HG03025 (cell line): ENCODE data around the gene GABRE.

Source experiments
- ATAC-seq: cut with Tn5 transposase; IDR thresholded peaks from one replicate; pipeline ENCODE4 v1.9.1; 2021; ENCODE audit warnings: mild to moderate bottlenecking, moderate library complexity; ENCODE audit not compliant: unreplicated experiment, low FRiP score

GABRE gene

DNA sequence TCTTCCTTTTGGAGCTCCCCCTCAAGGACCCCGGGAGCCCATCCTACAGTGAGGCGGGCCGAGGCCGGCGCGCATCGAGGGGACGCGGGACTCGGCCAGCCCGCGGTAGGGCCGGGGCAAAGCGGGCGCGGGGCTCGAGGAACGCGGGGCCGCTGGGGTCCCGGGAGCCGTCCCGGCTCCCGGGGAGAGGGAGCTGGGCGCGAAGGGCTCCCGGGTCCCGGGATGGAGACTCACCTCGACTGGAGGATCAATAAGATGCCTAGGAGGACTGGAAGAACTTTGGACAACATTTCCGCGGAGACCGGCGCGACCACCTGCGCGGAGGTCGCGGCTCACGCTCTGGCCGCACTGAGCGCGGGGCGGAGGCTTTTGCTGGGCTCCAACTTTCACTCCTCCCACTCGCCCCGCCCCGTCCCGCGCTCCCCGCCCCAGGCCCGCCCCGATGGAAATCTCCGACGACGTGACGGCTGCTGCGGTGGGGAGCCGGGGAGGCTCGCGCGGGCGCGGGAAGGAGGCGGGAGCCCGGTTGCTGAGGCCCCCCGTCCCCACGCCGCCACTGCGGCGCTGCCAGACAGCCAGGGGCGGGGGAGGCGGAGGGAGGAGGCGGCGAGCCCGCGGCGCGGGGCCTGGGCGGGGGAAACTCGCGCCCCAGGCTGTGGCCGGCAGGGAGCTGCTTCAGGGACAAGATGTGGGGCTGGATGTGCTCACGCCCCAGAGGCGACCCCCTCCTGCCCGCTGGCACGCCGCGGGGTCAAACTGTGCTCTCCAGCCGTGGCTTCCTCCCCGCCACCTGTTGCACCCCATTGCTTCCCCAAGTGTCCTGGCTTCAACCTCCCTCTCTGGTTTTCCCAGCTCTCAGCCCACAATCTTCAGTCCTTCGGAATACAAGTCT, at the start of gene GABRE:
Gene GABRE (minus strand): TSS at position 341 of the 892 bp plus-strand sequence. CDS start 51 bp downstream, at position 290.
- ATAC-seq = no peak

- ATAC-seq = no peak
Observed at GRCh38 chrX:152020888-152021287, 46.4 kb upstream of the GABRE start.

DNA sequence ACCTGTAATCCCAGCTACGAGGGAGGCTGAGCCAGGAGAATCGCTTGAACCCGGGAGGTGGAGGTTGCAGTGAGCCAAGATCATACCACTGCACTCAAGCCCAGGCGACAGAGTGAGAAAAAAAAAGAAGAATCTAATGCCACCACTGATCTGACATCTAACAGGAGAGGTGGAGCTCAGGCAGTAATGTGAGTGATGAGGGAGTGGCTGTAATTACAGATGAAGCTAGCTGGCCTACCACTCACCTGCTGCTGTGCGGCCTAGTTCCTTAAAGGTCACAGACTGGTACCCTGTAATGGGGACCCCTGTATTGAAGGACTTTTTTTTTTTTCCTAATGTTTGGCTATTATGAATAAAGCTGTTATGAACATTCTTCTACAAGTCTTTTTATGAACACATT, 25.3 kb upstream of the GABRE start:
- ATAC-seq = no peak

DNA sequence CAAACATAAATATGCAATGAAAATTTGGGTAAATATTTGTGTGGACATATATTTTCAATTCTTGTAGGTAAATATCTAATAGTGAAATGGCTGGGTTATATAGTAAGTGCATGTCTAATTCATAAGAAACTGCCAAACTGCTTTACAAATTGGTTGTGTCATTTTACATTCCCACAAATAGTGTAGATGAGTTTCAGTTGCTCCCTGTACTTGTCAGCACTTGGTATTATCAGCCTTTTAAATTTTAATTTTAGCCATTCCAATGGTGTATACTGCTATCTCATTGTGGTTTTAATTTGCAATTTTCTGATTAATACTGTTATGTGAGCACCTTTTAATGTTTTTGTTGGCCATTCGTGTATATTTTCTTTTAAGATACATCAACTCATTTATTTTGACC, 23.1 kb upstream of the GABRE start:
- no peak for ATAC-seq

- ATAC-seq = no peak
Observed at GRCh38 chrX:151996347-151996746, 21.9 kb upstream of the GABRE start.

- ATAC-seq = no peak
Observed at GRCh38 chrX:151994476-151994875, 20.0 kb upstream of the GABRE start.

DNA sequence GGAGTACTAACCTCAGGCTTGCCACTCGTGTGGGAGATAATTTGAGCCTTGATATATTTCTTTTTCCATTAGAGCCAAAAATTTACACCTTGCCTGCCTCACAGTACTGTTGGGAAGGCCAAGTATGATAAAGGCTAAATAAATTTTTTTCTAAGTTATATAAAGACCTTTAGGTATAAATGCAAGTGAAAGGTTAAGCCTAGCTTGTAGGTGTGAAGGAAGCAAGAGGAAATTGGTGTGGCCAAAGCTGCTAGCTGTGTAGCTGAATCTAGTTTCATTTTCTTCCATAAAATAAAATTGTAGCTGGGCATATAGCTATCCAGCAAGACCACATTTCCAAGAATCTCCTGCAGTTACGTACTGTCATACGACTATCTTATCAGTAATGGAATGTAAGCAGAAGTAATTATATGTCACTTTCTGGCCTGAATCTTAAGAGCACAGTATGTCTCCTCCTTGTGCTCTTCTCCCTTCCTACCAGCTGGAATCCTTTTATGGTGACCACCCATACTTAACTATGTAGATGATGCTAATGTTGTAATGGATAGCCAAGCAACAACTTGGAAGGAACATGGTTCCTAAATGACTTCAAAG, 14.3 kb upstream of the GABRE start:
- ATAC-seq = no peak

DNA sequence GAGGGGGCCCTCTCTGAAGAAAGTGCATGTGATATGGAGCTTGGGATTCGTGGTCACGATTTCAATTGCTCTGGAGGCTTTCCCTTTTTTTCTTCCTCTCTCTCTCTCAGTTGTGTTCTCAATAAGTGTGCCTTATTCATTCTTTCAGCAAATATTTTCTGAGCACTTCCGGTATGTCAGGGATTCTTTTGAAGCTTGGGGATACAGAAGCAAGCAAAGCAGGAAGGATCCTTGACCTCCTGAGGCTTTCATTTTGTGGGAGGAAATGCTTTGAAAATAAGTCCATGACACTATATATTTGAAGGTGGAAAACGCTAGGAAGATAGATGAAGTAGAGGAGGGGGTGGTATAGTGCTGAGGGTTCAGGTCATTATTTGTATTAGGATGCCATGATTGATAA, 12.6 kb upstream of the GABRE start:
- no peak for ATAC-seq

DNA sequence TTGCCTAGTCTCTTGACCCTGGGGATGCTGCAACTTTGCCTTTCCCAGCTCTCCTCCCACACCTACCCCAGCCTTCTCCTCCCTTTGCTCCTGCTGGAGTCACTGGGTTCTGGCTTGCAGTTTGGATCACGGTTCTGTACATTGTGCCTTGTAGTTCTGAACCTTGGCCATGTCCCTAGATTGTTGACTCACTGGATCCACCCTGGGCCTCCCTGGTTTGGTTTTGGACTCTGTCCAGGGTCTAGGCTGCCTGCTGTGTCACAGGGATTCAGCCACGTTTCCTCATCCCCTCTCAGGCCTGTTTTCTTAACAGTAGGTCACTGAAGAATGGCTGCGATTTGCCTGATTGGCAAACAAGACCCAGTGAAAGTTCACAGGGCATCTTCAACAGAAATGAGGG, 11.5 kb upstream of the GABRE start:
- no peak for ATAC-seq

DNA sequence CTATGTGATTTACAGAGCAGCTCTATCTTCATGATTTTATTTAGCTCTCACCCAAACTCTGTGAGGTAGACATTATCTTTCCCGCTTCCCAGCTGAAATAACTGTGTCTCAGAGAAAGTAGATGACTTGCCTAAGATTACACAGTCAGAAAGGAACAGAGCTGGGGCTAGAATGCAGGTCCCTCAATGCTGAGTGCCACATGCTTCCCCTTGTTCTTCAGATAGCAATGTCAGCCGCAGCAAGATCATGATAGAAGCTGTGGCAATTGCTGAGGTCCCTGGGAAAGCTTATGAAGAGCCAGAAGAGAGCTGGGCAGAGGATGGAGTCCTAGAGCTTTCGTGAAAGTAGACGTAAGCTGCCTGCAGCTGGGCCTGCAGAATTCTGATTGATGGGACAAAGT, 11.1 kb upstream of the GABRE start:
- ATAC-seq = no peak

DNA sequence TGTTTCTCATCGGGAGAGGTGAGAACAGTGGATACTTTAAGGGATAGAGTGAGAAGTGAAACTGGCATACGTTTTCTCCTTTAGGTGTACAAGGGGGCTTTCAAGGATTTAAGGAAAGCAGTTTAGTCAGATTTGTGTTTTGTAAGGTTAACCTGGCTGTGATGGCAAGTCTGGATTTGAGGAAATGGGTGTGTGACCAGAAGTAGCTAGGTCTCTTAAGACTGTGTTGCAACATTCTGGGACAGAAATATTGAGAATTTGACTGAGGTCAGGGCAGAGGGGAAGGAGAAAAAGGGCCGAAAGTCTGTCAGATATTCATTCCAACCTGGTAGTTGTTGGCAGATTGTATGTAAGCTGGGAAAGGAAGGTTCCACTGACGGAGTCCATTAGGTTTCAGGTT, 10.4 kb upstream of the GABRE start:
- no peak for ATAC-seq

GRCh38 chrX:151984328-151984727, 9.9 kb upstream of the GABRE start:
- ATAC-seq = no peak

GRCh38 chrX:151983186-151983585, 8.7 kb upstream of the GABRE start:
- ATAC-seq = no peak

- no peak for ATAC-seq
Observed at GRCh38 chrX:151982222-151982621, 7.7 kb upstream of the GABRE start.

GRCh38 chrX:151981129-151981528, 6.7 kb upstream of the GABRE start:
- no peak for ATAC-seq

DNA sequence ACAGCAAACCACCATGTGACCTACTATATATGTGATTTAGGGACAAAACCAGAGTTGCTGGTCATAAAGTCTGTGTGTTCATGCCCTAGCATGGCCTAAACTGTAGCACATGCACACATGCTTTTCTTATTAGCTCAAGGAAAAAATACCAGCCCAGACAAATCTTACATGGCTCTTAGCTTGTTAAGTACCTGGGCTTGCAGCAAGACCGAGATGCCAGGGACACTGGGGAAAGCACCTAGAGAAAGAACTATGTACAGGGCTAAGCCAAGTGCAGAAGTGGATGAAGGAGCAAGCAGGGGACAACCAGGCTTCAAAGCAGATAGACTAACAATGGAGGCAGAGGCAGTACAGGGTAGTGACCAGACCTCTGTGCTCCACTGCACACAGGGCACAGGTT, 3.4 kb upstream of the GABRE start:
- no peak for ATAC-seq

- no peak for ATAC-seq
Observed at GRCh38 chrX:151977009-151977408, 2.5 kb upstream of the GABRE start.

DNA sequence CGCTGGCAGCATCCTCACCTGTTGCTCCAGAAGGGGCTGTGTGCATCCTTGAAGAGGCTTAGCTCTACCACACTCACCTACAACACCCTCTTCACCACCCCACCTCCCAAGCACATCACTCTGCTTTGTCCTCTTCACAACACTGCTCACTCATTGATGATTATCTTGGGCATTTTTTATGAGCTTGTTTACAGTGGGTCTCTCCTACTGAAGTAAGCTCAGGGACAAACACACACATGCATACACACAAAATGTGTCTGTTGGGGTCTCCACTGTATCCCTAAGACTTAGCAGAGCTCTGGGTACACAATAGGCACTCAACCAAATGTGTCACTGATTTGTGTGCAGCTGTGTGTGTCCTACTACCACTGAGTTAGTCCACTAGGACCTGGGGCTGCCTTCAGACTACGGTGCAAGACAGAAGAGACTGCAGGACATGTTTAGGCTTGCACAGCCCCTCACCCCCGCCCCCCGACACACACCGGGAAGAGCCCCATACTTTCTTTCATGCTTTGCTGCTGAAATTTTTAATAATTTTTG, 1.3 kb upstream of the GABRE start:
- no peak for ATAC-seq

DNA sequence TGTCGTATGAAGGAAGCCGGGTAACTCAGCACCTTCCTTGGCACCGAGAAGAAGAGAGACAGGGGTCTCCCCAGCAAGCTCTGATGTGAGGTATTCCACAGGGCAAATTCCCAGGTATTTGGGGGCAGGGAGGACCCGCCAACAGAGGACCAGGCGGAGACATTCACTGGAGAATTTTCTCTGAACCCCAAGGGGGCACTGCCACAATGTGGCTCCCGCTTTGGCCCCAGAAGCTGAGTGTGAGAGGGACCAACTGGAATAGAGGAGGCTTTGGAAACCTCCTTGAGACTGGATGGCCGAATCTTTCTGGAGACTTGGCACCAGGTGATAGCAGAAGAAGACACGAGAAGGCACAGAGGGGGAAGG, 735 bp upstream of the GABRE start:
- ATAC-seq = no peak

DNA sequence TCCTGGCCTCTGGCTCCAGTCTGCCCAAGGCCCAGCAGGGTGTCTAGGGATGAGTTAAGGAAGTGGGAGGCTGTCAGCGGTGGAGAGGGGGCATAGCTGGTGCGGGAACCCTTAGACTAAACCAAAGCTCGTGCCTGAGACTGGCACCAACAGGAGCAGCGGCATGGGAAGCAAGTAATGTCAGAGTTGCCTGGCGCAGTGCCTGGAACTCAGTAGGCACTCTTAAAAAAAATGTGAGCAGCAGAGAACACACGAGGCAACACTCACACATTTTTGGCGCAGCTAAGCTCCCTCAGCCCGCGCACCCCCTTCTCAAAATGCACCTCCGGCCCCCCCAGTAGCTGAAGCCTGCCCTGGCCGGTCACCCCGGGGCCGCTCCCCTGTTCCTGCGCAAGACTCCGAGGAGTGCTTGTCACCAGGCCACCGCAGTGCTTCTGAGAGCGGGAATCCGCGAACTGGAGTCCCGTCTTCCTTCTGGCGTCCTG, 583 bp downstream of the GABRE start:
- no peak for ATAC-seq

GRCh38 chrX:151973060-151973661, 1.3 kb downstream of the GABRE start:
- ATAC-seq = no peak
